MCF 10A (cell line): ENCODE results near the gene SH3PXD2B. TPM values are rescaled to one million over a fixed set of nuclear protein-coding genes. Genes with fewer than 3 reads are reported as not detected.

Experiments used
- BruUV-seq: library from RNA; stranded (reverse); fragments of 400-500 nt; replicated peaks from 2 replicates; lab custom pipeline; 2021; lab: Mats Ljungman, UMichigan
- CTCF ChIA-PET: fragments of 300-600 bp; sonication (Branson Sonifier 250); formaldehyde crosslinking; extraction: SDS; loops from one replicate; lab custom pipeline; 2021; ENCODE audit warnings: antibody characterized with exemption, inconsistent platforms; lab: Yijun Ruan, JAX
- POLR2A ChIA-PET: fragments of 300-600, 350-650 bp; sonication (Branson Sonifier 250); formaldehyde crosslinking; extraction: SDS; loops from one replicate; lab custom pipeline; 2020; ENCODE audit warnings: antibody characterized with exemption, inconsistent platforms; lab: Yijun Ruan, JAX
- DNase-seq: peaks from one replicate; pipeline ENCODE4 v3.0.0-alpha.2; 2018; ENCODE audit not compliant: unreplicated experiment
- H3K27ac Mint-ChIP-seq: one replicate; pipeline ENCODE4 v1.8.0; 2022; ENCODE audit warnings: mild to moderate bottlenecking, low read depth, mixed read lengths; ENCODE audit not compliant: unreplicated experiment
- H3K27me3 Mint-ChIP-seq: one replicate; pipeline ENCODE4 v1.8.0; 2022; ENCODE audit warnings: mixed read lengths; ENCODE audit not compliant: insufficient read depth, unreplicated experiment
- H3K36me3 Mint-ChIP-seq: one replicate; pipeline ENCODE4 v1.8.0; 2022; ENCODE audit warnings: mild to moderate bottlenecking, moderate library complexity, mixed read lengths; ENCODE audit not compliant: insufficient read depth, unreplicated experiment
- H3K4me1 Mint-ChIP-seq: one replicate; pipeline ENCODE4 v1.8.0; 2022; ENCODE audit warnings: mixed read lengths; ENCODE audit not compliant: insufficient read depth, unreplicated experiment
- H3K4me3 Mint-ChIP-seq: one replicate; pipeline ENCODE4 v1.8.0; 2022; ENCODE audit warnings: mild to moderate bottlenecking, moderate library complexity, mixed read lengths; ENCODE audit not compliant: unreplicated experiment
- H3K9me3 Mint-ChIP-seq: one replicate; pipeline ENCODE4 v1.8.0; 2022; ENCODE audit warnings: mixed read lengths; ENCODE audit not compliant: unreplicated experiment
- CTCF ChIP-seq: fragments of 200-600 bp; IDR thresholded peaks from one replicate; pipeline ENCODE4 v1.8.0; 2022; ENCODE audit warnings: antibody characterized with exemption, mild to moderate bottlenecking; ENCODE audit not compliant: unreplicated experiment
- intact Hi-C: fragments of 100-400 bp; cut with micrococcal nuclease; formaldehyde crosslinking; loops from 2 replicates; pipeline ENCODE4 v1.14.1; 2022
- total RNA-seq: library from RNA; stranded (reverse); gene quantifications from 2 replicates; pipeline ENCODE4 v1.2.3, GENCODE V29; 2022

The SH3PXD2B gene
- total RNA-seq, 1 experiment from 2014 or later = 34.1 TPM

GRCh38 chr5:172450861-172451695 is 3.2 kb downstream of the SH3PXD2B start:
- CTCF ChIA-PET = interaction anchor here (0.6 to 5.4 kb wide), 27 partner anchors 11 to 478 kb away, joined by 3 to 147 read pairs (median 4); no protein-coding TSS in a partner anchor
- intact Hi-C loops = loop anchor here (5.0 kb wide), 2 partner anchors 159 to 264 kb away; partner anchors contain the start of gene STK10
- Mint-ChIP-seq H3K36me3 (peaks cover 22% of the 10 kb centered on the region), H3K27ac (no peak overlapping the region), H3K4me1 (peaks cover 41% of the 10 kb centered on the region), H3K27me3 (no peaks in the 10 kb centered on the region), H3K9me3 (no peaks in the 10 kb centered on the region), H3K4me3 (peak overlapping the region; percentile 91)
- TF ChIP-seq CTCF = peak; percentile 88
- DNase-seq = peak; percentile 76
- BruUV-seq = no TSS peak
- POLR2A ChIA-PET = interaction anchor here (0.6 to 7.4 kb wide), 11 partner anchors 8 to 877 kb away, joined by 3 to 305 read pairs (median 4); partner anchors contain the start of gene STC2

GRCh38 chr5:172450453-172450852 is 3.9 kb downstream of the SH3PXD2B start:
- intact Hi-C loops = loop anchor here (5.0 kb wide), 2 partner anchors 158 to 263 kb away; partner anchors contain the start of gene STK10
- Mint-ChIP-seq H3K4me3 (no peak overlapping the region), H3K36me3 (peaks cover 22% of the 10 kb centered on the region), H3K4me1 (peaks cover 34% of the 10 kb centered on the region), H3K27me3 (no peaks in the 10 kb centered on the region), H3K27ac (no peak overlapping the region), H3K9me3 (no peaks in the 10 kb centered on the region)
- ChIA-PET POLR2A (interaction anchor here (0.6 to 7.4 kb wide), 5 partner anchors 12 to 147 kb away, joined by 3 to 305 read pairs (median 10); no protein-coding TSS in a partner anchor), CTCF (interaction anchor here (0.6 to 5.4 kb wide), 14 partner anchors 12 to 281 kb away, joined by 3 to 147 read pairs (median 6); no protein-coding TSS in a partner anchor)
- no TSS peak for BruUV-seq
- TF ChIP-seq CTCF = no peak
- DNase-seq = no peak

GRCh38 chr5:172448999-172449398 is 5.3 kb downstream of the SH3PXD2B start:
- CTCF ChIA-PET = interaction anchor here (1.1 to 5.4 kb wide), 4 partner anchors 12 to 291 kb away, joined by 3 to 147 read pairs (median 46); no protein-coding TSS in a partner anchor
- peaks cover 41% of the 10 kb centered on the region for H3K4me1 Mint-ChIP-seq
- no peaks in the 10 kb centered on the region for H3K27me3 Mint-ChIP-seq
- no peaks in the 10 kb centered on the region for H3K9me3 Mint-ChIP-seq
- BruUV-seq = no TSS peak
- H3K27ac Mint-ChIP-seq = no peak overlapping the region
- intact Hi-C loops = no loop called here
- no peak for DNase-seq
- POLR2A ChIA-PET = interaction anchor here (1.0 to 7.4 kb wide), 2 partner anchors 33 to 88 kb away, joined by 4 to 305 read pairs; no protein-coding TSS in a partner anchor
- no peak overlapping the region for H3K4me3 Mint-ChIP-seq
- TF ChIP-seq CTCF = no peak
- peaks cover 22% of the 10 kb centered on the region for H3K36me3 Mint-ChIP-seq
